GM12878 (cell line): ENCODE data around the gene NEMP2. TPM values are rescaled to one million over a fixed set of nuclear protein-coding genes. Genes with fewer than 3 reads are reported as not detected.

Experiments
- BHLHE40 ChIP-seq, 2 experiments: fragments of 450-650 bp in 1 of 2; IDR thresholded peaks; 2 replicates each; pipeline ENCODE4 v1.6.1; 2011 to 2017; ENCODE audit warnings: low read depth in 2 of 2, borderline replicate concordance in 1 of 2, improper control_type of control experiment in 1 of 2, low read length in 1 of 2, mild to moderate bottlenecking in 1 of 2
- BRCA1 ChIP-seq: IDR thresholded peaks from 2 replicates; pipeline ENCODE4 v1.6.1; 2011; ENCODE audit warnings: low read depth, low read length, improper control_type of control experiment
- DPF2 ChIP-seq: fragments of 450-650 bp; IDR thresholded peaks from 2 replicates; pipeline ENCODE4 v1.6.1; 2017; ENCODE audit warnings: mild to moderate bottlenecking
- E2F4 ChIP-seq: IDR thresholded peaks from 2 replicates; pipeline ENCODE4 v1.6.1; 2012; ENCODE audit warnings: low read depth, low read length, improper control_type of control experiment
- E2F8 ChIP-seq: fragments of 450-650 bp; IDR thresholded peaks from 2 replicates; pipeline ENCODE4 v1.6.1; 2018; ENCODE audit warnings: mild to moderate bottlenecking, low read depth, moderate library complexity; ENCODE audit not compliant: partially characterized antibody
- E4F1 ChIP-seq: fragments of 450-650 bp; IDR thresholded peaks from 2 replicates; pipeline ENCODE4 v1.6.1; 2018; ENCODE audit warnings: borderline replicate concordance, mild to moderate bottlenecking; ENCODE audit not compliant: partially characterized antibody
- IKZF2 ChIP-seq, 2 experiments: fragments of 450-650 bp; IDR thresholded peaks; 2 replicates each; pipeline ENCODE4 v1.6.1; 2017; ENCODE audit warnings: mild to moderate bottlenecking in 2 of 2, moderate library complexity in 2 of 2
- MLLT1 ChIP-seq: fragments of 450-650 bp; IDR thresholded peaks from 2 replicates; pipeline ENCODE4 v1.6.1; 2016; ENCODE audit warnings: mild to moderate bottlenecking
- NFYB ChIP-seq: IDR thresholded peaks from 2 replicates; pipeline ENCODE4 v1.6.1; 2011; ENCODE audit warnings: low read depth, mild to moderate bottlenecking, low read length, improper control_type of control experiment, moderate library complexity; ENCODE audit not compliant: insufficient read depth
- NR2C2 ChIP-seq: IDR thresholded peaks from 2 replicates; pipeline ENCODE4 v1.6.1; 2011; ENCODE audit warnings: borderline replicate concordance, low read depth; ENCODE audit not compliant: control insufficient read depth, insufficient read length
- PAX5 ChIP-seq: IDR thresholded peaks from 2 replicates; pipeline ENCODE4 v1.6.1; 2011; ENCODE audit warnings: low read depth, low read length, borderline replicate concordance
- PKNOX1 ChIP-seq: fragments of 450-650 bp; IDR thresholded peaks from 2 replicates; pipeline ENCODE4 v1.6.1; 2016; ENCODE audit warnings: mild to moderate bottlenecking
- RELB ChIP-seq: fragments of 450-650 bp; IDR thresholded peaks from 2 replicates; pipeline ENCODE4 v1.6.1; 2017; ENCODE audit warnings: low read depth, mild to moderate bottlenecking, moderate library complexity
- RUNX3 ChIP-seq: IDR thresholded peaks from 2 replicates; pipeline ENCODE4 v1.6.1; 2012; ENCODE audit warnings: low read length, inconsistent platforms
- SP1 ChIP-seq: IDR thresholded peaks from one replicate; pipeline ENCODE4 v1.6.1; 2011; ENCODE audit warnings: low read depth, low read length
- SUZ12 ChIP-seq: fragments of 200-600 bp; sonication (generic); IDR thresholded peaks from one replicate; pipeline ENCODE4 v1.6.1; 2018; ENCODE audit warnings: antibody characterized with exemption, mild to moderate bottlenecking; ENCODE audit not compliant: unreplicated experiment
- ZNF217 ChIP-seq: fragments of 450-650 bp; IDR thresholded peaks from 2 replicates; pipeline ENCODE4 v1.6.1; 2017; ENCODE audit warnings: antibody characterized with exemption, mild to moderate bottlenecking
- ZNF384 ChIP-seq: IDR thresholded peaks from 2 replicates; pipeline ENCODE4 v1.6.1; 2012; ENCODE audit warnings: low read depth, mild to moderate bottlenecking, low read length, improper control_type of control experiment, borderline replicate concordance
- polyA plus RNA-seq, 11 experiments: library from polyadenylated mRNA; depleted of rRNA in 4 of 11; unstranded in 6 of 11; stranded (reverse) in 5 of 11; fragments of >200 nt; fragmentation: Nextera tagmentation in 4 of 11; fragmentation: Illumina TruSeq in 1 of 11; extraction: Ambion mirVana in 4 of 11; extraction: Trizol in 1 of 11; gene quantifications; 1 replicate in 1 of 11; 2 replicates in 10 of 11; pipeline versions ENCODE4 v1.2.1 to v1.2.3, GENCODE V29; 2011 to 2016; ENCODE audit warnings: inconsistent platforms in 2 of 11, missing spikeins in 2 of 11, low read depth in 1 of 11
- total RNA-seq, 4 experiments: library from RNA; depleted of rRNA in 3 of 4; stranded (reverse); fragments of >200 nt in 3 of 4; fragmentation: Illumina TruSeq in 1 of 4; extraction: Trizol in 1 of 4; gene quantifications; 2 replicates each; pipeline versions ENCODE4 v1.2.1 to v1.2.3, GENCODE V29; 2013 to 2021

NEMP2 gene
- total and polyA plus RNA-seq, 10 of the 15 experiments (the other 5 are each of a cell fraction or from before 2014, with no cell fraction given): 2.3 to 14.0 (median 8.1) TPM

- TF ChIP-seq E4F1 (no peak), SUZ12 (no peak), BRCA1 (no peak), PAX5 (no peak), ZNF217 (no peak), IKZF2 (IDR thresholded peaks at IDR 0.05) (no peak), PKNOX1 (0 out of 2 replicates have a peak, but pooled peaks have one; percentile 5), E2F8 (no peak), NFYB (no peak), NR2C2 (no peak), ZNF384 (no peak), RUNX3 (no peak), RELB (0 out of 2 replicates have a peak, but pooled peaks have one; percentile 16), DPF2 (0 out of 2 replicates have a peak, but pooled peaks have one; percentile 14), MLLT1 (peak; percentile 100), E2F4 (no peak), BHLHE40 (IDR thresholded peaks at IDR 0.05; ENCODE audit: borderline replicate concordance in 1 of 2, low read depth in 2 of 2, low read length in 1 of 2) (no peak), SP1 (no peak)
These were observed 4.1 kb downstream of the NEMP2 start (continued) for GRCh38 chr2:190530248-190530900.
